Measurements from ENCODE around the gene DSN1. TPM values are rescaled to one million over a fixed set of nuclear protein-coding genes. Genes with fewer than 3 reads are reported as not detected.

The DSN1 gene
- total RNA-seq, 1 experiment from 2014 or later = 27.2 TPM

- no peak for ATAC-seq
- CTCF ChIA-PET = no interaction called here
- Histone ChIP-seq H3K27me3 (ENCODE audit: control insufficient read depth, insufficient read depth, low read length) (no peaks in the 10 kb centered on the region), H3K36me3 (ENCODE audit: control insufficient read depth, insufficient read depth, low read length) (peaks cover 7% of the 10 kb centered on the region; the same call in 1 of the 2 replicates), H3K27ac (ENCODE audit: low read length) (no peak overlapping the region), H3K4me1 (ENCODE audit: control insufficient read depth, insufficient read depth, low read length) (no peaks in the 10 kb centered on the region), H3K9me3 (ENCODE audit: control insufficient read depth, insufficient read depth, low read depth, low read length) (no peaks in the 10 kb centered on the region), H3K4me3 (ENCODE audit: low read depth in 2 of 2, low read length in 2 of 2) (no peak overlapping the region)
- POLR2A ChIA-PET = interaction anchor here (0.5 kb wide), 1 partner anchor 54 kb away, joined by 7 read pairs; no protein-coding TSS in a partner anchor
- TF ChIP-seq TCF7L2 (IDR thresholded peaks at IDR 0.05; ENCODE audit: low read depth, low read length) (no peak), REST (IDR thresholded peaks at IDR 0.05; ENCODE audit: insufficient read depth in 1 of 2, low read depth in 2 of 2, low read length in 1 of 2) (peak; percentile 75 to 86), CTCF (IDR thresholded peaks at IDR 0.05) (no peak)
- DNase-seq (ENCODE audit: low read depth, low spot score) = no peak
- BruUV-seq (replicated peaks) = no TSS peak
- intact Hi-C loops (cut with micrococcal nuclease; ENCODE audit: unreplicated experiment) = no loop called here
- in situ Hi-C loops (cut with HindIII; ENCODE audit: low pct_unique_long_range_greater_than_20kb, low sequenced_read_pairs) = no loop called here
Observed at GRCh38 chr20:36786663-36787062, 13.1 kb upstream of the DSN1 start.

- H3K27me3 ChIP-seq (ENCODE audit: control insufficient read depth, insufficient read depth, low read length) = no peaks in the 10 kb centered on the region
- in situ Hi-C loops (cut with HindIII; ENCODE audit: low pct_unique_long_range_greater_than_20kb, low sequenced_read_pairs) = no loop called here
- H3K9me3 ChIP-seq (ENCODE audit: control insufficient read depth, insufficient read depth, low read depth, low read length) = no peaks in the 10 kb centered on the region
- no peaks in the 10 kb centered on the region for H3K4me1 ChIP-seq (ENCODE audit: control insufficient read depth, insufficient read depth, low read length)
- H3K27ac ChIP-seq (ENCODE audit: low read length) = no peak overlapping the region
- H3K4me3 ChIP-seq (ENCODE audit: low read depth in 2 of 2, low read length in 2 of 2) = no peak overlapping the region
- CTCF ChIA-PET = no interaction called here
- intact Hi-C loops (cut with micrococcal nuclease; ENCODE audit: unreplicated experiment) = no loop called here
- TF ChIP-seq POLR2AphosphoS5 (IDR thresholded peaks at IDR 0.05; ENCODE audit: low read depth, low read length) (no peak), TCF7L2 (IDR thresholded peaks at IDR 0.05; ENCODE audit: low read depth, low read length) (no peak), SIN3A (IDR thresholded peaks at IDR 0.05; ENCODE audit: borderline replicate concordance, insufficient read depth, low read depth, low read length) (no peak)
- no peak; the same call in 1 of the 2 replicates for ATAC-seq
- peaks cover 2% of the 10 kb centered on the region; the same call in 1 of the 2 replicates for H3K36me3 ChIP-seq (ENCODE audit: control insufficient read depth, insufficient read depth, low read length)
- POLR2A ChIA-PET = no interaction called here
- no TSS peak for BruUV-seq (replicated peaks)
- DNase-seq (ENCODE audit: low read depth, low spot score) = no peak
Observed at GRCh38 chr20:36786246-36786645, 12.7 kb upstream of the DSN1 start.

GRCh38 chr20:36785308-36785707 lies 11.7 kb upstream of the DSN1 start:
- BruUV-seq (replicated peaks) = no TSS peak
- no peak overlapping the region for H3K4me3 ChIP-seq (ENCODE audit: low read depth in 2 of 2, low read length in 2 of 2)

More at GRCh38 chr20:36785308-36785707, 11.7 kb upstream of the DSN1 start:
- TF ChIP-seq CTCF (IDR thresholded peaks at IDR 0.05) (no peak), REST (IDR thresholded peaks at IDR 0.05; ENCODE audit: insufficient read depth in 1 of 2, low read depth in 2 of 2, low read length in 1 of 2) (no peak), POLR2AphosphoS5 (IDR thresholded peaks at IDR 0.05; ENCODE audit: low read depth, low read length) (no peak), TCF7L2 (IDR thresholded peaks at IDR 0.05; ENCODE audit: low read depth, low read length) (no peak), SIN3A (IDR thresholded peaks at IDR 0.05; ENCODE audit: borderline replicate concordance, insufficient read depth, low read depth, low read length) (no peak)
- ChIA-PET CTCF (no interaction called here), POLR2A (no interaction called here)
- intact Hi-C loops (cut with micrococcal nuclease; ENCODE audit: unreplicated experiment) (no loop called here), in situ Hi-C loops (cut with HindIII; ENCODE audit: low pct_unique_long_range_greater_than_20kb, low sequenced_read_pairs) (no loop called here)
- Histone ChIP-seq H3K27me3 (ENCODE audit: control insufficient read depth, insufficient read depth, low read length) (no peaks in the 10 kb centered on the region), H3K36me3 (ENCODE audit: control insufficient read depth, insufficient read depth, low read length) (0 out of 2 replicates have a peak, but pooled peaks cover 2% of the 10 kb centered on the region), H3K9me3 (ENCODE audit: control insufficient read depth, insufficient read depth, low read depth, low read length) (no peaks in the 10 kb centered on the region), H3K27ac (ENCODE audit: low read length) (no peak overlapping the region), H3K4me1 (ENCODE audit: control insufficient read depth, insufficient read depth, low read length) (no peaks in the 10 kb centered on the region)
- no peak for DNase-seq (ENCODE audit: low read depth, low spot score)
- no peak for ATAC-seq

All from Panc1 (cell line).